Measurements from ENCODE around the gene SIK3. TPM values are rescaled to one million over a fixed set of nuclear protein-coding genes. Genes with fewer than 3 reads are reported as not detected.
"Not testable (repeated sequence)": the region's sequence is repeated elsewhere in the genome, so short reads cannot be mapped to it uniquely, and the experiment has no call there.

The SIK3 gene
- total RNA-seq, 1 donor from 2014 or later: 32.0 TPM

DNA sequence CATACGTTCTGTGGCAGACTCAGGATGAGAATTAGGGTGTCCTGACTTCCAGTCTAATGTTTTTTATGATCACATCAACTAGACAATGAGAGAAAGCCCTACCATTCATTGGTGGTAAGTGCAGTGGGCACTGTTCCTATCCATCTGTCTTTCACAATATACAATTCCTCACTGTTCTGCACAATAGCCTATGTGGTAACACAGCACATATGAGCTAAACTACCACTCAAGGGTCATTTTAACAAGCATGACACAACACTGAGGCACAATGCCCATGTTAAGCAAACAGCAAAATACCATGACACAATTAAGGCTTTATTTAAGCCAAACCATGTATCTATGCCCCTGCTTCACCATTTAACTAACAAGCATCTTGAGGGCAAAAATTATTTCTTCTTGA is 52.3 kb downstream of the SIK3 start:
- peak; percentile 24 for DNase-seq

DNA sequence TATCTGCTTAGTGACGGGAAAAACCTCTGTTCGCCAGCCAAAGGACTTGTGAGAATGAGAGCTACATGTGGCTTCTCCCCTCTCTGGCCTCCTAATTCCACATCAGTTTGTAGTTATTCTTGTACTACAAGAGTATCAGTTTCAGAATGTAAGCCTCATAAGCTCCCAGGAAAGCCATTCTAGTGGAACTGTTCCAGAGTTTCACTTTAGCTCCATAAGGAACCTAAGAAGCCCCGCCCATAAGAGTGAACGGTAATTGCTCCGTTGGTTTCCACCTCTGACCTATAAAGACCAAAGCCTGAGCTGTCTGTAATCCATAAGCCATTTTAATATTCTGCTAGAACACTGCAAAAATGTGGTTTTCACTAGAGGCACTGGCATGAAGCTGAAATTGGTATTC is 53.0 kb downstream of the SIK3 start:
- DNase-seq: peak; percentile 84

- DNase-seq: no peak
These were observed 53.8 kb downstream of the SIK3 start for GRCh38 chr11:117044287-117045035.

DNA sequence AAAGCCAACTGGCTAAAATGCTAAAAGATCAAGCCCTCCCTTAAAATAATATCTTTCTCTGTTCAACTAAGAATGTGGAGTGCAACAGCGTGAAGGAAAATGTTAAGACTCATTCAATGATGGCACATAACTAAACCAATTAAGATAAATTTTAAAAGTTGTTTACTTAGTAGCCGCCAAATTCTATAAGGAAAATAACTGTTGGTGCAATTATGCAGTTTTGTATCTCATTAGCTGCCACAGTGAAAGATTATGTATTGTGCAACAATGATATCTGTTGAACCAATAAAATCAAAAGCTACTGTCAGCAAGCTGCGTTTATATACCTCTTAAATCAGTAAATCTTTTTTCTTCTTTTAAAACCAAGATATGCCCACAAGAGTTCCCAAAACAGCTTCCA is 55.5 kb downstream of the SIK3 start:
- DNase-seq: no peak

- DNase-seq: no peak
These were observed 58.3 kb downstream of the SIK3 start for GRCh38 chr11:117039900-117040299.

GRCh38 chr11:117039270-117039669 is 59.0 kb downstream of the SIK3 start:
- no peak for DNase-seq

GRCh38 chr11:117037975-117038350 is 60.3 kb downstream of the SIK3 start:
- DNase-seq: no peak

GRCh38 chr11:117037279-117037974 is 60.8 kb downstream of the SIK3 start:
- DNase-seq: no peak

DNA sequence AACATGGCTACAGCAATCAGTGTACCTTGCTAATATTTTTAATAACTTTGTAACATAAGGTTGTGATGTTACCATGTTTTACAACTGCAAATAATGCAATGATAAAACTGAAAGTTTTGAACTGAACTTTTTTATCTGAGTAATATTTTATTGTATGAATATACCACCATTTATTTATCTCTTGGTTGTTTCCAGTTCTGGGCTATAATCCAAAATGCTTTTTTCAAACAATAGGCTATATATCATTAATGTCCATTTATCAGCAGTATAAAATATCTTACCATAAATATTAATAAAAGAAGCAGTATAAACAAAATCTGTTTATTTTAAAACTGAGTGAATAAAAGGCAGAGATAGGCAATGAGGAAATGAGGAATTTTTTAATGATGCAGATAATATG is 63.3 kb downstream of the SIK3 start:
- DNase-seq: no peak

GRCh38 chr11:117026593-117027330 is 71.5 kb downstream of the SIK3 start:
- no peak for DNase-seq

GRCh38 chr11:117023707-117024106 is 74.5 kb downstream of the SIK3 start:
- not testable (repeated sequence) for DNase-seq

DNA sequence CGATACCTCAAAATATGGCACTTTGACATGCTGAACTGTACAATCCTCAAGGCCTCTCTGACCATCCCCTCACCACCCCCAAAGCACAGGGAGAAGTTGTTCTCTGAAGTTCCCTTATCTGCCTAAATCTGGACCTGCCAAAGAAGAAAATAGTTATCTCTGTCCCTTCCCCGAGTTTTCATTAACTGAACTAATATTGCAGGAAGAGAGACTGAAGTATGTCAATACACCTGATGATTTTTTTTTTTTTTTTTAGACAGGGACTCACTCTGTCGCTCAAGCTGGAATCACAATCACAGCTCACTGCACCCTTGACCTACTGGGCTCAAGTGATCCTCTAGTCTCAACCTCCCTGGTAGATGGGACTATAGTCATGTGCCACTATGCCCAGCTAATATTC is 75.0 kb downstream of the SIK3 start:
- no peak for DNase-seq

- DNase-seq: no peak
These were observed 75.7 kb downstream of the SIK3 start for GRCh38 chr11:117022526-117022925.

DNA sequence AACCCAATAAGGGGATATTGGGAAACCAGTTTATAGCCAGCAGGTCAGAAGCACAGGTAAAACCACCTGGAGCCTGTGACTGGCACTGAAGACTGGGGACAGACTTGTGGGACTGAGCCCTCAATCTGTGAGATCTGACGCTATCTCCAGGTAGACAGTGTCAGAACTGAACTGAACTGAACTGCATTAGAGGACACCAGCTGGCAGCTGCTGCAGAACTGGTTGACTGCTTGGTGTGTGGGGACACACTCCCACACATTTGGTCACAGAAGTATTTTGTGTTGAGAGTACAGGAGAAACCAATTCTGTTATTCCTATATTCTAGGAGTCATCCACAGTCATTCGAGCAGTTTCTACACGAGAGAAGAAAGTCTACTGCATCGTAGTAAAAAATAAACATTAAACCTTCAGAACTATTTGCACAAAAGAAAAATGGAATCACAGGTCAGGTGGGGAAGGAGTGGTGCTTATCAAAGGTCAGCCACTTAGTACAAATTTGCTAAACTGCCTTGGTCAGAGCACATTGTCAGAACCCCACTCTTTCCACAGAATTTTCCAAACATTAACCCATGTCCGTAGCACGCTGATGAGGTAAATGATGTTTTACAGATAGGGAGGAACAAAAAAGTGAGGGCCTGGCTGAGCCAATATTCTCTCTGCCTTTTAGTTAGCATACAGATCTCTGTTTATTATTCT is 77.2 kb downstream of the SIK3 start:
- no peak for DNase-seq

- no peak for DNase-seq
These were observed 77.9 kb downstream of the SIK3 start for GRCh38 chr11:117020287-117020686.

DNA sequence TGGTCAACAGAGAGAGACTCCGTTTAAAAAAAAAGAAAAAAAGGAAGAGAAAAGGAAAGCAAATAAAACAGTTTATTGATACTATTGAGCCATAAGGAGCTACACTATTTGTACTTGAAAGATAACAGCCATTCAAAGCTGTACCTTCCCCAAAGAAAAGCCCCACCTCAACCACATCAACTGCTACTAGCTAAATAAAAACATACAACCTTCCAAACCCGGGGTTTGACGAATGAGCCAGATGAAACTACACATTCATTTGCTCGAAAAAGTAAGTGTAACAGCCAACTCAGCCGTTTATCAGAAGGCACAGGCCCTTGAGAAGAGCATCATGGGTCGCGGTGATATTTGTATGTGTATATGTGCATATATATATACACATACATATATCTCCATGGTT is 78.4 kb downstream of the SIK3 start:
- no peak for DNase-seq

- DNase-seq: no peak
These were observed 80.8 kb downstream of the SIK3 start for GRCh38 chr11:117017456-117017855.

DNA sequence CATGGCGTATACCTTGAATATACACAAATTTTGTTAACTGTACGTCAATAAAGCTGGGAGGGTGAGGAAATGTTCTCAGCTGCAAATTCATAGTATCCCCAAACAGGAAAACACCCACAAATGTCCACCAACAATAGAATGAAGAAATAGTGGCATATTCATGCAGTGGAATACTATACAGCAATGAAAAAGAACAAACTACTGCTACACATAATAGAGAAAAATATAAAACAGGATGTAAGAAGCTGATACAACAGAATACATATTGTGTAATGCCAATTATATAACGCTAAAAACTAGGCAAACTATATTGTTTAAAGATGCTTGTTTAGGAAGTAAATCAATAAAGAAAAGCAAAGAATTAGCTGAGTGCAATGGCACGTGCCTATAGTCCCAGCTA is 81.5 kb downstream of the SIK3 start:
- no peak for DNase-seq

GRCh38 chr11:117016246-117016645 is 82.0 kb downstream of the SIK3 start:
- DNase-seq: no peak

DNA sequence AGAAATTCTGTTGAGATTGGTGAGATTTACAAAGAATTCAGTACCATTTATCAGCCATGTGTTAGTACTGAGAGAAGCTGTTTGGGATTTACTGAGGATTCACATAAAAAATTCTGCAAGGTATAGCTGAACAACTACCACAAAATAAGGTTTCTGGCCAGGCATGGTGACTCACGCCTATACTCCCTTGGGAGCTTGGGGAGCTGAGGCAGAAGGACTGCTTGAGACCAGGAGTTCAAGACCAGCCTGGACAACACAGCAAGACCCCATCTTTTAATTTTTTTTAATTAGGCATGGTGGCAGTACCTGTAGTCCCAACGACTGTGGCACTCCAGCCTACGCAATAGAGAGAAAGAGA is 86.7 kb downstream of the SIK3 start:
- no peak for DNase-seq

GRCh38 chr11:117010808-117011540 is 87.3 kb downstream of the SIK3 start:
- DNase-seq: no peak

All from tongue (tissue), 2 donors.